Erythroblast (primary cell): ENCODE measurements around the gene ACSL3.

Source experiments
- GATA1 ChIP-seq: IDR thresholded peaks from 2 replicates; pipeline ENCODE4 v1.6.1; 2011; ENCODE audit warnings: low read depth, mild to moderate bottlenecking, control low read depth, low read length, moderate library complexity
- POLR2A ChIP-seq: IDR thresholded peaks from 2 replicates; pipeline ENCODE4 v1.6.1; 2011; ENCODE audit warnings: mild to moderate bottlenecking, low read length

DNA sequence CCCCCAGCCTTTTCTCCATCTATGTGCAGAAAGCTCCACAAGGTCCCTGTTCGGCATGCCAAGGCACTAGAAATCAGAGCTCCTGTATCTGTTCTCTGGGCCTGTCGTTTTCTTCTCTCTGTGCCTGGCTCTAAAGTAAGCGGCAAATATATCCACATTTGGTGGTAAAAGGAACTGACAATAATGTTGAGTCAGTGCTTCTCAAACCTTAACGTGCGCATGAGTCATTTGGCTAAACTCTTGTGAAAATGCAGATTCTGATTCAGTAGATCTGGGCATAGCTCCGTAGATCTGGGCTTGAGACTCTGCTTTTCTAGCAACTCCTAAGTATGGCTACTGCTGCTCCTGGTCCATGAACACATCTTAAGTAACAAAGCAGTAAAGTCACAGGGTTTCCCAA is 16.5 kb upstream of the ACSL3 start:
- no peak for TF ChIP-seq POLR2A
- TF ChIP-seq GATA1, result no peak
